Globus pallidus (tissue), 1 donor: ENCODE results near the gene THADA.
A peak's percentile ranks its signal among the peaks of the same experiment; 100 is the strongest.

ENCODE experiments used
- DNase-seq: peaks from one replicate; pipeline ENCODE4 v3.0.0-alpha.2; 2015; ENCODE audit warnings: low spot score

Gene THADA

GRCh38 chr2:43349904-43350303 lies 245.9 kb downstream of the THADA start:
- no peak for DNase-seq

- DNase-seq, result no peak
Observed at GRCh38 chr2:43348908-43349661, 246.8 kb downstream of the THADA start.

- no peak for DNase-seq
Observed at GRCh38 chr2:43347746-43348145, 248.1 kb downstream of the THADA start.

- DNase-seq, result no peak
Observed at GRCh38 chr2:43346602-43347567, 249.0 kb downstream of the THADA start.

GRCh38 chr2:43345872-43346271 lies 250.0 kb downstream of the THADA start:
- no peak for DNase-seq

- no peak for DNase-seq
Observed at GRCh38 chr2:43345391-43345813, 250.4 kb downstream of the THADA start.

- no peak for DNase-seq
Observed at GRCh38 chr2:43344868-43345373, 250.9 kb downstream of the THADA start.

GRCh38 chr2:43343573-43344304 lies 252.1 kb downstream of the THADA start:
- peak; percentile 51 for DNase-seq

GRCh38 chr2:43341959-43342757 lies 253.7 kb downstream of the THADA start:
- no peak for DNase-seq

- DNase-seq, result no peak
Observed at GRCh38 chr2:43340945-43341356, 254.9 kb downstream of the THADA start.

GRCh38 chr2:43340066-43340465 lies 255.8 kb downstream of the THADA start:
- DNase-seq, result no peak

- peak; percentile 29 for DNase-seq
Observed at GRCh38 chr2:43333656-43334144, 262.1 kb downstream of the THADA start.

- no peak for DNase-seq
Observed at GRCh38 chr2:43333101-43333655, 262.7 kb downstream of the THADA start.

- no peak for DNase-seq
Observed at GRCh38 chr2:43332653-43333052, 263.2 kb downstream of the THADA start.

GRCh38 chr2:43331422-43331821 lies 264.4 kb downstream of the THADA start:
- peak; percentile 41 for DNase-seq

GRCh38 chr2:43329637-43330036 lies 266.2 kb downstream of the THADA start:
- no peak for DNase-seq

- no peak for DNase-seq
Observed at GRCh38 chr2:43328832-43329231, 267.0 kb downstream of the THADA start.

- no peak for DNase-seq
Observed at GRCh38 chr2:43328133-43328532, 267.7 kb downstream of the THADA start.

- no peak for DNase-seq
Observed at GRCh38 chr2:43327119-43327518, 268.7 kb downstream of the THADA start.

- DNase-seq, result no peak
Observed at GRCh38 chr2:43326101-43326825, 269.6 kb downstream of the THADA start.
